Liver (tissue), 9 donors: ENCODE data around the gene ETV6. TPM values are rescaled to one million over a fixed set of nuclear protein-coding genes. Genes with fewer than 3 reads are reported as not detected.

ENCODE experiments used
- DNase-seq: peaks from one replicate; pipeline ENCODE4 v3.0.0-alpha.2; 2017; ENCODE audit warnings: low spot score
- H3K27ac ChIP-seq, 2 donors: one replicate each; pipeline ENCODE4 v1.7.0; 2013; ENCODE audit warnings: inconsistent platforms in 2 of 2, low read length in 2 of 2, control low read depth in 1 of 2, low read depth in 1 of 2, mild to moderate bottlenecking in 1 of 2
- H3K27me3 ChIP-seq, 4 donors: one replicate each; pipeline versions ENCODE4 v1.6.1 to v1.7.0; 2013; ENCODE audit warnings: low read length in 3 of 4, inconsistent platforms in 1 of 4, mild to moderate bottlenecking in 1 of 4, moderate library complexity in 1 of 4; ENCODE audit not compliant: control insufficient read depth in 4 of 4, insufficient read depth in 4 of 4
- H3K36me3 ChIP-seq, 4 donors: one replicate each; pipeline versions ENCODE4 v1.6.1 to v1.7.0; 2013; ENCODE audit warnings: low read length in 3 of 4, mild to moderate bottlenecking in 3 of 4, low read depth in 1 of 4, moderate library complexity in 1 of 4; ENCODE audit not compliant: control insufficient read depth in 4 of 4, insufficient read depth in 3 of 4
- H3K4me1 ChIP-seq, 4 donors: one replicate each; pipeline versions ENCODE4 v1.6.1 to v1.7.0; 2013; ENCODE audit warnings: low read length in 3 of 4, mild to moderate bottlenecking in 3 of 4, moderate library complexity in 1 of 4; ENCODE audit not compliant: control insufficient read depth in 4 of 4, insufficient read depth in 4 of 4
- H3K4me3 ChIP-seq, 3 donors: one replicate each; pipeline versions ENCODE4 v1.6.1 to v1.7.0; 2013; ENCODE audit warnings: low read length in 3 of 3, control low read depth in 1 of 3, low read depth in 1 of 3, mild to moderate bottlenecking in 1 of 3
- H3K9ac ChIP-seq, 2 donors: one replicate each; pipeline ENCODE4 v1.7.0; 2013; ENCODE audit warnings: low read length in 2 of 2, mild to moderate bottlenecking in 2 of 2, moderate library complexity in 2 of 2, control low read depth in 1 of 2, low read depth in 1 of 2
- H3K9me3 ChIP-seq, 4 donors: one replicate each; pipeline versions ENCODE4 v1.6.1 to v1.7.0; 2013; ENCODE audit warnings: low read length in 3 of 4; ENCODE audit not compliant: control insufficient read depth in 4 of 4
- EGR1 ChIP-seq, 2 donors: IDR thresholded peaks; 2 replicates each; pipeline ENCODE4 v1.6.1; 2016 to 2018; ENCODE audit warnings: antibody characterized with exemption in 2 of 2, low read depth in 2 of 2
- FOXA1 ChIP-seq: IDR thresholded peaks from 2 replicates; pipeline ENCODE4 v1.6.1; 2016; ENCODE audit warnings: antibody characterized with exemption
- FOXA2 ChIP-seq: IDR thresholded peaks from 2 replicates; pipeline ENCODE4 v1.6.1; 2016; ENCODE audit warnings: antibody characterized with exemption
- GABPA ChIP-seq, 2 donors: IDR thresholded peaks in 1 of 2; conservative IDR thresholded peaks in 1 of 2; 2 replicates each; pipeline ENCODE4 v1.6.1; 2016; ENCODE audit warnings: antibody characterized with exemption in 2 of 2, mild to moderate bottlenecking in 1 of 2, moderate library complexity in 1 of 2
- HNF4A ChIP-seq, 2 donors: conservative IDR thresholded peaks; 2 replicates each; pipeline ENCODE4 v1.6.1; 2016; ENCODE audit warnings: antibody characterized with exemption in 2 of 2, mild to moderate bottlenecking in 2 of 2
- HNF4G ChIP-seq: IDR thresholded peaks from 2 replicates; pipeline ENCODE4 v1.6.1; 2016; ENCODE audit warnings: antibody characterized with exemption
- JUND ChIP-seq, 2 donors: IDR thresholded peaks; 2 replicates each; pipeline ENCODE4 v1.6.1; 2016; ENCODE audit warnings: antibody characterized with exemption in 2 of 2
- MAX ChIP-seq: IDR thresholded peaks from 2 replicates; pipeline ENCODE4 v1.6.1; 2016; ENCODE audit warnings: antibody characterized with exemption
- NR2F2 ChIP-seq: IDR thresholded peaks from 2 replicates; pipeline ENCODE4 v1.6.1; 2016; ENCODE audit warnings: antibody characterized with exemption
- RAD21 ChIP-seq, 2 donors: IDR thresholded peaks; 2 replicates each; pipeline ENCODE4 v1.6.1; 2016; ENCODE audit warnings: antibody characterized with exemption in 2 of 2, mild to moderate bottlenecking in 2 of 2
- RXRA ChIP-seq, 2 donors: IDR thresholded peaks; 2 replicates each; pipeline ENCODE4 v1.6.1; 2017 to 2018; ENCODE audit warnings: antibody characterized with exemption in 2 of 2, mild to moderate bottlenecking in 1 of 2
- SP1 ChIP-seq: IDR thresholded peaks from 2 replicates; pipeline ENCODE4 v1.6.1; 2018; ENCODE audit warnings: antibody characterized with exemption, mild to moderate bottlenecking
- TAF1 ChIP-seq: conservative IDR thresholded peaks from 2 replicates; pipeline ENCODE4 v1.6.1; 2016; ENCODE audit warnings: antibody characterized with exemption, mild to moderate bottlenecking
- YY1 ChIP-seq: IDR thresholded peaks from 2 replicates; pipeline ENCODE4 v1.6.1; 2016; ENCODE audit warnings: antibody characterized with exemption, mild to moderate bottlenecking
- WGBS: extraction: QIAGEN DNeasy Blood & Tissue Kit; methylation state at CpG from one replicate; pipeline ENCODE4 v1.1.7; 2013; 5-methylcytosine and 5-hydroxymethylcytosine counted together
- polyA plus RNA-seq, 2 donors: library from polyadenylated mRNA; stranded (reverse) in 1 of 2; unstranded in 1 of 2; fragments of 200-250 nt in 1 of 2; fragments of >200 nt in 1 of 2; fragmentation: Nextera tagmentation in 1 of 2; extraction: Ambion mirVana in 1 of 2; gene quantifications; one replicate each; pipeline versions ENCODE4 v1.2.1 to v1.2.3, GENCODE V29; 2013 to 2015
- total RNA-seq, 2 donors: library from RNA; depleted of rRNA; stranded (reverse); fragments of >200 nt; gene quantifications; one replicate each; pipeline ENCODE4 v1.2.3, GENCODE V29; 2014
- TF ChIP-seq, protein P1 (sequence below): IDR thresholded peaks from 2 replicates; pipeline ENCODE4 v1.6.1; 2016; ENCODE audit warnings: antibody characterized with exemption, mild to moderate bottlenecking
- TF ChIP-seq, protein P2 (sequence below): IDR thresholded peaks from 2 replicates; pipeline ENCODE4 v1.6.1; 2016; ENCODE audit warnings: antibody characterized with exemption
- TF ChIP-seq, protein P3 (sequence below): fragments of 150-350 bp; IDR thresholded peaks from 2 replicates; pipeline ENCODE4 v1.5.1; 2017; ENCODE audit warnings: improper control_type of control experiment, low read depth, low read length; ENCODE audit not compliant: missing input control
- donor health status: healthy.
- donor health status: healthy.
- donor health status: healthy.
- donor health status: healthy.
- donor health status: healthy.

Gene ETV6
- total and polyA plus RNA-seq, 4 donors, result 2.0 to 6.2 (median 3.5) TPM

GRCh38 chr12:11893998-11894397 lies 244.5 kb downstream of the ETV6 start:
- Histone ChIP-seq H3K9ac (no peak overlapping the region), H3K36me3 (peaks cover 2 to 17% (median 8%) of the 10 kb centered on the region in 4 donors), H3K27ac (no peak overlapping the region), H3K4me1 (no peaks in the 10 kb centered on the region), H3K9me3 (no peaks in the 10 kb centered on the region), H3K27me3 (no peaks in the 10 kb centered on the region), H3K4me3 (no peak overlapping the region)
- WGBS, result 92% methylated on average over 4 of the region's 4 CpGs
- DNase-seq, result no peak
- TF ChIP-seq JUND (IDR thresholded peaks at IDR 0.05), result no peak
- no peak for TF ChIP-seq YY1
- TF ChIP-seq MAX, result no peak
- no peak for TF ChIP-seq RAD21 (IDR thresholded peaks at IDR 0.05)
- no peak for TF ChIP-seq NR2F2
- no peak for TF ChIP-seq TAF1
- no peak for TF ChIP-seq RXRA (IDR thresholded peaks at IDR 0.05)
- TF ChIP-seq, protein P1, sequence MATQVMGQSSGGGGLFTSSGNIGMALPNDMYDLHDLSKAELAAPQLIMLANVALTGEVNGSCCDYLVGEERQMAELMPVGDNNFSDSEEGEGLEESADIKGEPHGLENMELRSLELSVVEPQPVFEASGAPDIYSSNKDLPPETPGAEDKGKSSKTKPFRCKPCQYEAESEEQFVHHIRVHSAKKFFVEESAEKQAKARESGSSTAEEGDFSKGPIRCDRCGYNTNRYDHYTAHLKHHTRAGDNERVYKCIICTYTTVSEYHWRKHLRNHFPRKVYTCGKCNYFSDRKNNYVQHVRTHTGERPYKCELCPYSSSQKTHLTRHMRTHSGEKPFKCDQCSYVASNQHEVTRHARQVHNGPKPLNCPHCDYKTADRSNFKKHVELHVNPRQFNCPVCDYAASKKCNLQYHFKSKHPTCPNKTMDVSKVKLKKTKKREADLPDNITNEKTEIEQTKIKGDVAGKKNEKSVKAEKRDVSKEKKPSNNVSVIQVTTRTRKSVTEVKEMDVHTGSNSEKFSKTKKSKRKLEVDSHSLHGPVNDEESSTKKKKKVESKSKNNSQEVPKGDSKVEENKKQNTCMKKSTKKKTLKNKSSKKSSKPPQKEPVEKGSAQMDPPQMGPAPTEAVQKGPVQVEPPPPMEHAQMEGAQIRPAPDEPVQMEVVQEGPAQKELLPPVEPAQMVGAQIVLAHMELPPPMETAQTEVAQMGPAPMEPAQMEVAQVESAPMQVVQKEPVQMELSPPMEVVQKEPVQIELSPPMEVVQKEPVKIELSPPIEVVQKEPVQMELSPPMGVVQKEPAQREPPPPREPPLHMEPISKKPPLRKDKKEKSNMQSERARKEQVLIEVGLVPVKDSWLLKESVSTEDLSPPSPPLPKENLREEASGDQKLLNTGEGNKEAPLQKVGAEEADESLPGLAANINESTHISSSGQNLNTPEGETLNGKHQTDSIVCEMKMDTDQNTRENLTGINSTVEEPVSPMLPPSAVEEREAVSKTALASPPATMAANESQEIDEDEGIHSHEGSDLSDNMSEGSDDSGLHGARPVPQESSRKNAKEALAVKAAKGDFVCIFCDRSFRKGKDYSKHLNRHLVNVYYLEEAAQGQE, result no peak
- TF ChIP-seq FOXA2, result no peak
- TF ChIP-seq, protein P2, sequence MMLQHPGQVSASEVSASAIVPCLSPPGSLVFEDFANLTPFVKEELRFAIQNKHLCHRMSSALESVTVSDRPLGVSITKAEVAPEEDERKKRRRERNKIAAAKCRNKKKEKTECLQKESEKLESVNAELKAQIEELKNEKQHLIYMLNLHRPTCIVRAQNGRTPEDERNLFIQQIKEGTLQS, result no peak
- no peak for TF ChIP-seq GABPA (IDR thresholded peaks at IDR 0.05 in 1 of 2, conservative IDR thresholded peaks at IDR 0.05 in 1 of 2)

- TF ChIP-seq, protein P1, result no peak
- TF ChIP-seq JUND (IDR thresholded peaks at IDR 0.05) (no peak), EGR1 (IDR thresholded peaks at IDR 0.05; ENCODE audit: low read depth in 2 of 2) (no peak), TAF1 (no peak), NR2F2 (no peak), SP1 (no peak), FOXA2 (no peak), HNF4G (no peak), FOXA1 (no peak), RXRA (IDR thresholded peaks at IDR 0.05) (no peak), GABPA (IDR thresholded peaks at IDR 0.05 in 1 of 2, conservative IDR thresholded peaks at IDR 0.05 in 1 of 2) (no peak), HNF4A (conservative IDR thresholded peaks at IDR 0.05) (no peak)
- TF ChIP-seq, protein P3, sequence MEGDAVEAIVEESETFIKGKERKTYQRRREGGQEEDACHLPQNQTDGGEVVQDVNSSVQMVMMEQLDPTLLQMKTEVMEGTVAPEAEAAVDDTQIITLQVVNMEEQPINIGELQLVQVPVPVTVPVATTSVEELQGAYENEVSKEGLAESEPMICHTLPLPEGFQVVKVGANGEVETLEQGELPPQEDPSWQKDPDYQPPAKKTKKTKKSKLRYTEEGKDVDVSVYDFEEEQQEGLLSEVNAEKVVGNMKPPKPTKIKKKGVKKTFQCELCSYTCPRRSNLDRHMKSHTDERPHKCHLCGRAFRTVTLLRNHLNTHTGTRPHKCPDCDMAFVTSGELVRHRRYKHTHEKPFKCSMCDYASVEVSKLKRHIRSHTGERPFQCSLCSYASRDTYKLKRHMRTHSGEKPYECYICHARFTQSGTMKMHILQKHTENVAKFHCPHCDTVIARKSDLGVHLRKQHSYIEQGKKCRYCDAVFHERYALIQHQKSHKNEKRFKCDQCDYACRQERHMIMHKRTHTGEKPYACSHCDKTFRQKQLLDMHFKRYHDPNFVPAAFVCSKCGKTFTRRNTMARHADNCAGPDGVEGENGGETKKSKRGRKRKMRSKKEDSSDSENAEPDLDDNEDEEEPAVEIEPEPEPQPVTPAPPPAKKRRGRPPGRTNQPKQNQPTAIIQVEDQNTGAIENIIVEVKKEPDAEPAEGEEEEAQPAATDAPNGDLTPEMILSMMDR, result no peak
- Histone ChIP-seq H3K9ac (no peak overlapping the region), H3K27me3 (no peaks in the 10 kb centered on the region), H3K4me3 (no peak overlapping the region), H3K27ac (no peak overlapping the region), H3K36me3 (peaks cover 2 to 12% (median 8%) of the 10 kb centered on the region in 4 donors), H3K4me1 (no peaks in the 10 kb centered on the region), H3K9me3 (no peaks in the 10 kb centered on the region)
- WGBS, result 83% methylated on average over 4 of the region's 4 CpGs
- no peak for DNase-seq
Observed at GRCh38 chr12:11894890-11895289, 245.4 kb downstream of the ETV6 start.
